ENCODE results near the gene CLSTN2. TPM values are rescaled to one million over a fixed set of nuclear protein-coding genes. Genes with fewer than 3 reads are reported as not detected.

The CLSTN2 gene
- total RNA-seq, 1 donor from 2014 or later: 0.74 TPM

DNA sequence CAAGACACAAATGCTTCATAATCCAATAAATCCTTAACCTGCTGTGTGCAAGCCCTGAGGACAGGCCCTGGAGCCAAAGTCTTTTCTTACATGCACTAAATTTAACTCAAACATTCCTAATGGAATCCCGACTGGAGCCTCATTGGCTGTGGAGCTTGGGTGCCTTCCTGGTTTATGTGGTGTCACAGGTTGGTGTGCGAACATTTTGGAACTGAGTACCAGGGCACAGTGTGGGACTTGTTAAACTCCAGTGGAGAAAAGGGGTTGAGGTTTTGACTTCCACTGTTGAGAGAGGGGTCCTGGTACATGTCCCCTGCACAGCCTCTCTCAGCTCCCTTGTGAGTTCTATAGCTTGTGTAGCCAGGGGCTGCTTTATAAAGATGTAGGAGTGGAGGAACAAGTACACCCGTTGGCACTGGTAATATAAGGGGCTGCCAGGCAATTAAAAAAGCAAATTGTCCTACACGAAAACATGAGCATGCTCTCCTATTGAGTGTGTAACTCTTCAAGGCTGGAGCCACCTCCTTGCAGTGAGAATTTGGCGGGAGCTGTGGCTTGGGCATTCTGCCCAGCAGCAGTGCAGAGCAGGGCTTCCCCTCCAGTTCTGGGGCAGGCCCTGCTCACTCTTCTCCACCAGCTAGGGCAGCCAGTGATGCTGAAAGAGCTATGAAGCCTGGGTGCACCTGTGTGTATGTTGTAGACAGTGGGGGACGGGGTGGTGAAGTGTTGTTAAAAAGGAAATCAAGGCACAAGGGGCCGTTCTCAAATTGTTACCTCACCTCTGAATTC lies 218.1 kb downstream of the CLSTN2 start:
- no peaks in the 10 kb centered on the region for H3K36me3 Mint-ChIP-seq (ENCODE audit: low read depth, unreplicated experiment)

GRCh38 chr3:140153736-140154135 lies 218.8 kb downstream of the CLSTN2 start:
- H3K36me3 Mint-ChIP-seq (ENCODE audit: low read depth, unreplicated experiment): no peaks in the 10 kb centered on the region
- H3K4me1 Mint-ChIP-seq (ENCODE audit: unreplicated experiment): no peaks in the 10 kb centered on the region
- TF ChIP-seq, protein P1, sequence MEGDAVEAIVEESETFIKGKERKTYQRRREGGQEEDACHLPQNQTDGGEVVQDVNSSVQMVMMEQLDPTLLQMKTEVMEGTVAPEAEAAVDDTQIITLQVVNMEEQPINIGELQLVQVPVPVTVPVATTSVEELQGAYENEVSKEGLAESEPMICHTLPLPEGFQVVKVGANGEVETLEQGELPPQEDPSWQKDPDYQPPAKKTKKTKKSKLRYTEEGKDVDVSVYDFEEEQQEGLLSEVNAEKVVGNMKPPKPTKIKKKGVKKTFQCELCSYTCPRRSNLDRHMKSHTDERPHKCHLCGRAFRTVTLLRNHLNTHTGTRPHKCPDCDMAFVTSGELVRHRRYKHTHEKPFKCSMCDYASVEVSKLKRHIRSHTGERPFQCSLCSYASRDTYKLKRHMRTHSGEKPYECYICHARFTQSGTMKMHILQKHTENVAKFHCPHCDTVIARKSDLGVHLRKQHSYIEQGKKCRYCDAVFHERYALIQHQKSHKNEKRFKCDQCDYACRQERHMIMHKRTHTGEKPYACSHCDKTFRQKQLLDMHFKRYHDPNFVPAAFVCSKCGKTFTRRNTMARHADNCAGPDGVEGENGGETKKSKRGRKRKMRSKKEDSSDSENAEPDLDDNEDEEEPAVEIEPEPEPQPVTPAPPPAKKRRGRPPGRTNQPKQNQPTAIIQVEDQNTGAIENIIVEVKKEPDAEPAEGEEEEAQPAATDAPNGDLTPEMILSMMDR (IDR thresholded peaks at IDR 0.05; ENCODE audit: unreplicated experiment): no peak
- H3K27me3 Mint-ChIP-seq (ENCODE audit: unreplicated experiment): no peaks in the 10 kb centered on the region
- no peak for DNase-seq (ENCODE audit: low spot score)
- H3K27ac Mint-ChIP-seq (ENCODE audit: unreplicated experiment): no peak overlapping the region
- H3K9me3 Mint-ChIP-seq (ENCODE audit: unreplicated experiment): no peaks in the 10 kb centered on the region
- H3K4me3 Mint-ChIP-seq (ENCODE audit: unreplicated experiment): no peak overlapping the region

More for the DNA sequence above, 218.1 kb downstream of the CLSTN2 start:
- Mint-ChIP-seq H3K27ac (ENCODE audit: unreplicated experiment) (no peak overlapping the region), H3K27me3 (ENCODE audit: unreplicated experiment) (no peaks in the 10 kb centered on the region), H3K9me3 (ENCODE audit: unreplicated experiment) (no peaks in the 10 kb centered on the region), H3K4me3 (ENCODE audit: unreplicated experiment) (no peak overlapping the region), H3K4me1 (ENCODE audit: unreplicated experiment) (no peaks in the 10 kb centered on the region)
- DNase-seq (ENCODE audit: low spot score): no peak
- TF ChIP-seq, protein P1 (IDR thresholded peaks at IDR 0.05; ENCODE audit: unreplicated experiment): no peak

- DNase-seq (ENCODE audit: low spot score): no peak
- H3K4me1 Mint-ChIP-seq (ENCODE audit: unreplicated experiment): no peaks in the 10 kb centered on the region
- no peaks in the 10 kb centered on the region for H3K27me3 Mint-ChIP-seq (ENCODE audit: unreplicated experiment)
- TF ChIP-seq, protein P1 (IDR thresholded peaks at IDR 0.05; ENCODE audit: unreplicated experiment): no peak
- H3K9me3 Mint-ChIP-seq (ENCODE audit: unreplicated experiment): no peaks in the 10 kb centered on the region
- no peaks in the 10 kb centered on the region for H3K36me3 Mint-ChIP-seq (ENCODE audit: low read depth, unreplicated experiment)
- no peak overlapping the region for H3K27ac Mint-ChIP-seq (ENCODE audit: unreplicated experiment)
- no peak overlapping the region for H3K4me3 Mint-ChIP-seq (ENCODE audit: unreplicated experiment)
Observed at GRCh38 chr3:140157161-140157560, 222.2 kb downstream of the CLSTN2 start.

- Mint-ChIP-seq H3K27ac (ENCODE audit: unreplicated experiment) (no peak overlapping the region), H3K9me3 (ENCODE audit: unreplicated experiment) (no peaks in the 10 kb centered on the region), H3K27me3 (ENCODE audit: unreplicated experiment) (no peaks in the 10 kb centered on the region), H3K4me1 (ENCODE audit: unreplicated experiment) (no peaks in the 10 kb centered on the region), H3K4me3 (ENCODE audit: unreplicated experiment) (no peak overlapping the region), H3K36me3 (ENCODE audit: low read depth, unreplicated experiment) (no peaks in the 10 kb centered on the region)
- no peak for DNase-seq (ENCODE audit: low spot score)
- TF ChIP-seq, protein P1 (IDR thresholded peaks at IDR 0.05; ENCODE audit: unreplicated experiment): no peak
Observed at GRCh38 chr3:140159646-140160045, 224.7 kb downstream of the CLSTN2 start.

- no peaks in the 10 kb centered on the region for H3K4me1 Mint-ChIP-seq (ENCODE audit: unreplicated experiment)
- no peak overlapping the region for H3K4me3 Mint-ChIP-seq (ENCODE audit: unreplicated experiment)
- H3K27ac Mint-ChIP-seq (ENCODE audit: unreplicated experiment): no peak overlapping the region
Observed at GRCh38 chr3:140160553-140160952, 225.6 kb downstream of the CLSTN2 start.

More at GRCh38 chr3:140160553-140160952, 225.6 kb downstream of the CLSTN2 start:
- DNase-seq (ENCODE audit: low spot score): no peak
- Mint-ChIP-seq H3K9me3 (ENCODE audit: unreplicated experiment) (no peaks in the 10 kb centered on the region), H3K27me3 (ENCODE audit: unreplicated experiment) (no peaks in the 10 kb centered on the region), H3K36me3 (ENCODE audit: low read depth, unreplicated experiment) (no peaks in the 10 kb centered on the region)
- TF ChIP-seq, protein P1 (IDR thresholded peaks at IDR 0.05; ENCODE audit: unreplicated experiment): no peak
